AG04449 (cell line): Measurements from ENCODE around the gene ABCB4.
A peak's percentile ranks its signal among the peaks of the same experiment; 100 is the strongest.

Experiments
- CTCF ChIA-PET: fragments of 350-600 bp; formaldehyde crosslinking; extraction: SDS; loops from one replicate; lab custom pipeline; 2021; ENCODE audit warnings: antibody characterized with exemption; lab: Yijun Ruan, JAX
- POLR2A ChIA-PET: fragments of 400-600, 350-600 bp; formaldehyde crosslinking; extraction: SDS; loops from one replicate; lab custom pipeline; 2020; ENCODE audit warnings: antibody characterized with exemption, inconsistent platforms; lab: Yijun Ruan, JAX
- DNase-seq: peaks from one replicate; pipeline ENCODE4 v3.0.0-alpha.2; 2010; ENCODE audit warnings: low read depth, low spot score
- H3K4me3 ChIP-seq: 2 replicates; pipeline ENCODE4 v1.5.1; 2011; ENCODE audit warnings: low read depth, mild to moderate bottlenecking, control low read depth, low read length
- TF ChIP-seq, protein P1 (sequence below): IDR thresholded peaks from one replicate; pipeline ENCODE4 v1.5.1; 2011; ENCODE audit warnings: mild to moderate bottlenecking, moderate library complexity, low read length, control low read depth, inconsistent platforms; ENCODE audit not compliant: insufficient read depth; ENCODE audit errors: missing control alignments

ABCB4 gene

DNA sequence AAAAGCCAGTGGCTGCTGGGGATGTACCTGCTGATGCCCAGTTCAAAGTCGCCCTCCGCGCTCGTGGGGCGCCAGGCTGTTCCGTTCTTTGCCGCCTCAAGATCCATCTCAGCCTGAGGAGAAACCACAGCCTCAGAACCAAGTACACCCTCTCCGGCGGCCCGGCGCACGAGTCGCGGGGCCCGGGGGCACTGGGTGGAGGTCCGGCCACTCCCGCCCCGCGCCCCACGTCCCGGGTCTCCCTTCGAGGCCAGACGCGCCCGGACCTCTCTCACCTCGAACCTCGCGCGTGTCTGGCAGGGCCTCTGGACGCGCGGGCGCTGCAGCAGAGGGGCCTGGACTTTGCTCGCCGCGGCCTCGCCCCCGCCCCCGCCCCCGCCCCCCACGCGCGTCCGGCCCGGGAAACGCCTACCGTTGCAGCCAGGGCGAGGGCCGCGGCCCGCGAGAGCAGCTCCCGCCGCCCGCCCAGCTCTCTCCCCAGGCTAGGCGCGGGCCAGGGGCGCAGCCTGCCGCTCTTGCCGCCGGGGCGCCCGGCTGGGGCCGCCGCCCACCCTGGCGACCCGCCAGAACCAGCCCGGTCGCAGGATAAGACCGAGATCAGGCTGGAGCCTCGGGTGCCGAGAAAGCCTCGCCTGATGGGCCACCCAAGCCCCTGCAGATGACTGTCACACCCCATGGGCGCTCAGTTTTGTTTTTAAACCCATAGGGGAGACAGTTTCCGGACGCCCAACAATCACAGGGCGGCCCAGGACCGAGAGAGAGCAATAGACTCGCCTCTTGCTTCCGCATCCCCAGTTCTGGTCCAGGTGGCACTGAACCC lies at the start of gene ABCB4:
TSS of gene ABCB4 (minus strand) at position 322 of the 820 bp plus-strand sequence. CDS start at position 107, 215 bp downstream.
- CTCF ChIA-PET, result no interaction called here

DNA sequence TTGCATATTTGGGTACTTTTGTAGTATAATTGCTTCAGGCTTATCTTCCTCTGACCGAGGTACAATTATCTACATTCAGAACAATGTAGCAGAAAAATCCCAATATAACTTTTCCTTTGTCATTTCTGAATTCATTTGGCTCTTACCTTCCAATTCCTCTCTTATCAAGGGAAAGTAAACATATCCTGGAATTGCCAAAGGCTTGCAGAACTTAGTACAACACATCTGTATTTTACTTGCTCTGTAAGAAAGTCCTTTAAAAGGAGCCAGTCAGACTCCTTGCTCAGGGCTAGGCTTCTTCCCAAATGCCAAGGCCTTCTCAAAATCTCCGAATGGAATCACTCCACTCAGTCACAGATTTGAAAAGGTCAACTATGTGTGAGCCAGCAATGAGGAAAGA lies 43.3 kb upstream of the ABCB4 start:
- CTCF ChIA-PET, result no interaction called here

More for the DNA sequence above, at the start of gene ABCB4:
- TF ChIP-seq, protein P1, sequence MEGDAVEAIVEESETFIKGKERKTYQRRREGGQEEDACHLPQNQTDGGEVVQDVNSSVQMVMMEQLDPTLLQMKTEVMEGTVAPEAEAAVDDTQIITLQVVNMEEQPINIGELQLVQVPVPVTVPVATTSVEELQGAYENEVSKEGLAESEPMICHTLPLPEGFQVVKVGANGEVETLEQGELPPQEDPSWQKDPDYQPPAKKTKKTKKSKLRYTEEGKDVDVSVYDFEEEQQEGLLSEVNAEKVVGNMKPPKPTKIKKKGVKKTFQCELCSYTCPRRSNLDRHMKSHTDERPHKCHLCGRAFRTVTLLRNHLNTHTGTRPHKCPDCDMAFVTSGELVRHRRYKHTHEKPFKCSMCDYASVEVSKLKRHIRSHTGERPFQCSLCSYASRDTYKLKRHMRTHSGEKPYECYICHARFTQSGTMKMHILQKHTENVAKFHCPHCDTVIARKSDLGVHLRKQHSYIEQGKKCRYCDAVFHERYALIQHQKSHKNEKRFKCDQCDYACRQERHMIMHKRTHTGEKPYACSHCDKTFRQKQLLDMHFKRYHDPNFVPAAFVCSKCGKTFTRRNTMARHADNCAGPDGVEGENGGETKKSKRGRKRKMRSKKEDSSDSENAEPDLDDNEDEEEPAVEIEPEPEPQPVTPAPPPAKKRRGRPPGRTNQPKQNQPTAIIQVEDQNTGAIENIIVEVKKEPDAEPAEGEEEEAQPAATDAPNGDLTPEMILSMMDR, result no peak
- POLR2A ChIA-PET, result no interaction called here
- no peak for DNase-seq
- peak within 1 kb of the TSS; percentile 57 for H3K4me3 ChIP-seq

DNA sequence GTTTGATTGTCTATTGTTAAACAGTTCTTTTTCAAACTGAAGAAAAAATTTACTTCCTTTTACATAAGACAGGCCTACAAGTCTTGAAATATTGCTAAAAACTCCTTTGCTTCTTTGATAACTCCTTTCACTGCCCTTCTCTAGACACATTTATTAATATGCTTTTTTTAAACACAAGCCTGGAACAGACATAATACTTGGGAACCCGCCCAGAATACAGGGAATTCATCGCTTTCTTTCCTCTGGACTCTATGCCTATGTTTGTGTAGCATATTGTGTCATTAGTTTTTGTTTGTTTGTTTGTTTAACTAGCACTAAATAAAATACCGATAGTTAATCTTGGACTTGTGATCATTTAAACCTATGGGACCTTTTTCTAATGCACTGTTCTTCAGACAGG lies 42.4 kb upstream of the ABCB4 start:
- ChIA-PET CTCF (no interaction called here), POLR2A (no interaction called here)
- no peak overlapping the region for H3K4me3 ChIP-seq
- TF ChIP-seq, protein P1, result no peak
- DNase-seq, result no peak

More for the DNA sequence above, 43.3 kb upstream of the ABCB4 start:
- no peak for DNase-seq
- no peak overlapping the region for H3K4me3 ChIP-seq
- TF ChIP-seq, protein P1, result no peak
- POLR2A ChIA-PET, result no interaction called here

DNA sequence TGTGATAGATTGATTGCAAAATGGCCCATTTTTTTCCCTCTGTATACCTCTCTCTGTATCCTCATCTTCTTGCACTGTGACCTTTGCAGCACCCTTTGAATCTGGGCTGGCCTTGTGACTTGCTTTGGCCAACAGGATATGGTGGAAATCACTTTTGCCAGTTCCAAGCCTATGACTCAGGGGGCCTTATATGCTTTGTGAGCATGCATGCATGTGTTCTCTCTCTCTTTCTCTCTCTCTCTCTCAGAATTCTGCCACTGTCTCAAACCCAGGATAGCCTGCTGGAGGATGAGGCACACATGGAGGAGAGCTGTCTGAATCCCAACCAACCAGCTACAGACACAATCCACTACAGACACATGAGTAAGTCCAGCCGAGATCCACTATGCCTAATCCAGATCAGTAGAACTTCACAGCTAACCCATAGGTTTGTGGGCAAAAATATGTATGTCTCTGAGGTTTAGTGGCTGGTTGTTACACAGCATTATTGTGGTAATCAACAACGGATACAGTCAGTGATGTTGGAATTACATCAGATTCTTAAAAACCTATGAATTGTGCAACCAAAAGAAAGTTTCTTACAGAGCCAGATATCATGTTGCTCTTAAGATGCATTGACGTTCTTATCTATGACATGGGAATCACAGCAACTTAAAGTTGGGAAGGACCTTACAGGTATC lies 41.8 kb upstream of the ABCB4 start:
- no peak for DNase-seq
- TF ChIP-seq, protein P1, result no peak
- POLR2A ChIA-PET, result no interaction called here
- CTCF ChIA-PET, result interaction anchor here (1.4 kb wide), 1 partner anchor 11 kb away, joined by 5 read pairs; no protein-coding TSS in a partner anchor
- no peak overlapping the region for H3K4me3 ChIP-seq

DNA sequence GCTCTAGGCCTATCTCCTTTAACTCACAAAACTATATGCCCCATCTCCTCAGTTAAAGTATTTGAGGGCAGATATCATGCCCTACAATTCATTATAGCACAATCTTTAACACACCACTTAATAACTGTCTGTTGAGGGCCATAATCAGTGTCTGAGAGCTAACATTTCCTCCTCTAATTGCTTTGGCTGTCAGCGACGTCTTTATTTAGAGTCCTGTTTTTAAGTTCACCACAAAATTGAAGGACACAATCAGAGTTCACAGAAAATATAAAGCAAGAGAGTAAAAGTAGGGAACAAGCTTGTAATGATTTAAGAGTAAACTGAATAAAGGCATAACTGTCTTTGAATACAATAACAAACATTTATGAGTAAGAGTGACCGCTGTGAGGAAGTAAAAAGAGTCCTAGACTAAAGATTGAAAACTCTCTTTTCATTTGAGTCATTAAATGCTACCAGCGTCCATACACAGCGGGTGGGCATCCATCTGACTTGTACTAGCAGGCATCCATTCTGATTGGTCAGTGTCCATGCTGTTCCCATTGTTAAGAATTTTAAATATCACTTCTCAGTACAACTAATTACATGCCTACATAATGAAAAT lies 38.4 kb upstream of the ABCB4 start:
- ChIA-PET POLR2A (no interaction called here), CTCF (interaction anchor here (1.2 kb wide), 1 partner anchor 373 kb away, joined by 4 read pairs; no protein-coding TSS in a partner anchor)
- TF ChIP-seq, protein P1, result no peak
- no peak for DNase-seq
- H3K4me3 ChIP-seq, result no peak overlapping the region

DNA sequence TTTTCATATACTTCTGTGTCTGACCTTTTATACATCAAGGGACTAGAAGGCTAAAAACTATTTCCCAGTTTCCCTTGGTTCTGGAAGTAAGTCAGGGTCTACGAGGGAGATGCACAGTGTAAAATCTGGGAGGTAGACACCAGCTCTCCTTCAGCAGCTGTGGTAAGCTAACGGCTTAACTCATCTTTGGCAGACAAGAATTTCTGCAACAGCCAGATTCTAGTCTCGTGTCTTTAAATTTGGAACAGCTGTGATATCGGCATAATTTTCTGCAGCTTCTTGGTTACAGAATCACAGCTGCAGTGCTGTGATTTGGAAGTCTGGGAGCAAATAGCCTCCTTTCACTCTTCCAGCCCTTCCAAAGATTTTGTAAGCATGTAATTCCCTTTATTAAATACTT lies 37.4 kb upstream of the ABCB4 start:
- TF ChIP-seq, protein P1, result no peak
- no peak overlapping the region for H3K4me3 ChIP-seq
- DNase-seq, result no peak
- CTCF ChIA-PET, result interaction anchor here (1.2 kb wide), 1 partner anchor 374 kb away, joined by 4 read pairs; no protein-coding TSS in a partner anchor
- POLR2A ChIA-PET, result no interaction called here
